ENCODE data around the gene NCKAP5. TPM values are rescaled to one million over a fixed set of nuclear protein-coding genes. Genes with fewer than 3 reads are reported as not detected.

NCKAP5 gene
- total RNA-seq, 1 donor from 2014 or later: 0.26 TPM

DNA sequence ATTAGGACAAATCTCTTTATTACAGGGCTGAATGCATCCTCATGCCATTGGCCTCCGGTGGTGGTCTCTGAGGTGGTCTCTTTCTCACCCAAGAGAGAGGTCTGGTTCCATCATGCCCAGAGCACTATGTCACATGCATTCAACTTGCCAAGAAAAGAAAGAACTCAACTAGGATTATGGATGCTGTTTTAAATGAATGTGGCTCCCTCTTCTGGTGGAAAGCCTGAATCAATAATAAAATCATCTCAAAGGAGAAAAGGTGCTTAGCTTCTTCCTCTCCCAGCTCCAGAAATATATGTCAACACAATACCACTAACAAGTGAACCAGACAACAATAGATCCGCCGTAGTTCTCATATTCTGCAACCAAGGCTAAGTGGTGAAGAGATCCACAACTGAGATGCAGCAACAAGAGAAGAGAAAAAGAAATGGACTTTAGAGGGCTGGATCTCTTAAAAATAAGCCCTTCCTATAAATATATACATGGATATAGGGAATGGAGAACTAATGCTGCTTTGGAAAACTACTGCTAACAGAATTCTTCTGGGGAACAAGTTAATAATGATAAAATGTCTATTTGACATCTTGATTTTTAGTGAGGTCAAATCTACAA lies 396.8 kb downstream of the NCKAP5 start:
- Histone ChIP-seq H3K36me3 (ENCODE audit: control insufficient read depth, insufficient read depth, low read length) (no peaks in the 10 kb centered on the region), H3K4me3 (ENCODE audit: low read depth, low read length) (no peak overlapping the region), H3K27me3 (ENCODE audit: control insufficient read depth, insufficient read depth, low read length) (no peaks in the 10 kb centered on the region)
- TF ChIP-seq, protein P1, sequence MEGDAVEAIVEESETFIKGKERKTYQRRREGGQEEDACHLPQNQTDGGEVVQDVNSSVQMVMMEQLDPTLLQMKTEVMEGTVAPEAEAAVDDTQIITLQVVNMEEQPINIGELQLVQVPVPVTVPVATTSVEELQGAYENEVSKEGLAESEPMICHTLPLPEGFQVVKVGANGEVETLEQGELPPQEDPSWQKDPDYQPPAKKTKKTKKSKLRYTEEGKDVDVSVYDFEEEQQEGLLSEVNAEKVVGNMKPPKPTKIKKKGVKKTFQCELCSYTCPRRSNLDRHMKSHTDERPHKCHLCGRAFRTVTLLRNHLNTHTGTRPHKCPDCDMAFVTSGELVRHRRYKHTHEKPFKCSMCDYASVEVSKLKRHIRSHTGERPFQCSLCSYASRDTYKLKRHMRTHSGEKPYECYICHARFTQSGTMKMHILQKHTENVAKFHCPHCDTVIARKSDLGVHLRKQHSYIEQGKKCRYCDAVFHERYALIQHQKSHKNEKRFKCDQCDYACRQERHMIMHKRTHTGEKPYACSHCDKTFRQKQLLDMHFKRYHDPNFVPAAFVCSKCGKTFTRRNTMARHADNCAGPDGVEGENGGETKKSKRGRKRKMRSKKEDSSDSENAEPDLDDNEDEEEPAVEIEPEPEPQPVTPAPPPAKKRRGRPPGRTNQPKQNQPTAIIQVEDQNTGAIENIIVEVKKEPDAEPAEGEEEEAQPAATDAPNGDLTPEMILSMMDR (IDR thresholded peaks at IDR 0.05; ENCODE audit: insufficient read depth, low read length, severe bottlenecking): peak; percentile 62
- DNase-seq (ENCODE audit: low read depth): peak; percentile 62
- no peak for FAIRE-seq

DNA sequence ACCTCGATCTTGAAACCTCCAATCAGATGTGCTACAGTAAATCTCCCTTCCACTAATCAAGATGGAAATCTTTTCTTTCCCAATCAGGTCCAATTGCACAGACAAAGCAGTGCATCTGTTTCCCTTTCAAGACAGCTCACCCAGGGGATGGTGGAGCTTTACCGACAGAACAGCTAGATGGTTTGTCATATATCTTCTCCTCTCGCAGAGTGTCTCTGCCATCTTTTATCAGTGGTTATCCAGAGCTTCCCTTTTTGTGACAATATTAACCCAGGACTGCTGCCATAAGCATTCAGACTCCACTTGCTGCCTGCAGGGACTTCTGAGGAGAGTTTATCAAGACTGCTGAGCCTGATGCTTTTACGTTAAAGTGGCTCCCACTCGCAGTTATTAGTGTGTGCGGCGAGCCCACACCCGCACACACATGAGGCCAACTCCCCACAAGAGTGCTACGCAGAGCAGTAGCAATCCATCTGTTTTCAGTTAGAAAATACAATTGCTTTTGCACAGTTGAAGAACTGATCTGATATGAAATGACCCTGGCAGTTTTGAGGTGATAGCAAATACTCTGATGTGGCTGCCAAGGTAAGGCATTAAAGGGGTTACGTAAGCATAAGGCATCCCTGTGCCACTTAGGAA lies 398.9 kb downstream of the NCKAP5 start:
- Histone ChIP-seq H3K36me3 (ENCODE audit: control insufficient read depth, insufficient read depth, low read length) (no peaks in the 10 kb centered on the region), H3K27me3 (ENCODE audit: control insufficient read depth, insufficient read depth, low read length) (no peaks in the 10 kb centered on the region), H3K4me3 (ENCODE audit: low read depth, low read length) (no peak overlapping the region)
- DNase-seq (ENCODE audit: low read depth) (no peak), FAIRE-seq (no peak)
- TF ChIP-seq, protein P1 (IDR thresholded peaks at IDR 0.05; ENCODE audit: insufficient read depth, low read length, severe bottlenecking): no peak

DNA sequence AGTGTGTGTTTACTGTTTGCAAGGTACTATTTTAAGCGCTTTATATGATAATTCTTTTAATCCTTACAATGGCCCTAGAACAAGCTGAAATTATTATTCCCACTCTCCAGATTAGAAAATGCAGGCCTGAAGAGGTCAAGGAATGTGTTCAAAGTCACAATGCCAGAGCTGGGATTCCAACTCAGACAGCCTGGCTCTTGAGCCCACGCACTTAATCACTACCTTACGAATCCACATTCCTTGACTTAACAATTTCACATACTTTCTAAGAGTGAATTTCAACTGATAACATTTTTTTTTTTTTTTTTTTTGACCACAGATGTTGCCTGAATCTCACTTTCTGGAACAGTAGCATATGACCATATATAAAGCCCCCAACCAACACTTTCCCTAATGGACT lies 400.3 kb downstream of the NCKAP5 start:
- H3K27me3 ChIP-seq (ENCODE audit: control insufficient read depth, insufficient read depth, low read length): no peaks in the 10 kb centered on the region
- no peak overlapping the region for H3K4me3 ChIP-seq (ENCODE audit: low read depth, low read length)
- TF ChIP-seq, protein P1 (IDR thresholded peaks at IDR 0.05; ENCODE audit: insufficient read depth, low read length, severe bottlenecking): no peak
- no peak for DNase-seq (ENCODE audit: low read depth)
- FAIRE-seq: no peak
- no peaks in the 10 kb centered on the region for H3K36me3 ChIP-seq (ENCODE audit: control insufficient read depth, insufficient read depth, low read length)

DNA sequence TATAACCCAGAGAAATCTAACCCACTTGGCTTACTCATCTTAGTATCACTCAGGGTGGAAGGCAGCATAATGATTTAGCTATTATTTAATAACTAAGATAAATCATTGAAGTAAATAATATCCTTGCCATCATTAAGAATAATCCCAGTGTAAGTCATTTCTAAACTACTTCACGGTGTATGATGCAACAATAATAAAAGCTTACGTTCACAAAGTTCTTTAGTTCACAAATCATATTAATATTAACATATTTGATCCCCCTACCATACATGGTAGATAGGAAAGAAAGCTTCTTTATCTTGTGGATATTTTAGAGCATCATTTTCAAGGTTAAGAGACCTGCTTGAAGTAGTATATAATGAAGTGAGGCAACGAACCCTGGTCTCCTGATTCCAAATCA lies 401.0 kb downstream of the NCKAP5 start:
- Histone ChIP-seq H3K27me3 (ENCODE audit: control insufficient read depth, insufficient read depth, low read length) (no peaks in the 10 kb centered on the region), H3K36me3 (ENCODE audit: control insufficient read depth, insufficient read depth, low read length) (no peaks in the 10 kb centered on the region), H3K4me3 (ENCODE audit: low read depth, low read length) (no peak overlapping the region)
- TF ChIP-seq, protein P1 (IDR thresholded peaks at IDR 0.05; ENCODE audit: insufficient read depth, low read length, severe bottlenecking): no peak
- DNase-seq (ENCODE audit: low read depth) (no peak), FAIRE-seq (no peak)

DNA sequence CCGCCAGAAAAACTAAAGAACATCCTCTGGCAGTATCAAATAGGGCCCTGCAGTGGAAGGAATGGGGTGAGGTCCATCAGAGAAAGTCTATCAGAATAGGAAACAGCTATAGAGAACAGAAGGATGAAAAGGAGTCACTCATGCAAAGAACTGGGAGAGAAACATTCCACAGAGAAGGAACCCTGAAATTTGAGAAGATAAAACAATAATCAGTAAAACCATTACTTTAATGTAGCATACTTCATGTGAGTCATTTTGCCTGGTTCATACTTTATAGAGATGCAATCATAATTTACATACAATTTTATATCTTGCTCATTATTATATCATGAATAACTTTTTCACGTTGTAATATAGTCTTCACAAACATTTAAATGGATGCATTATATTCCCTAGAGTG lies 402.2 kb downstream of the NCKAP5 start:
- no peak overlapping the region for H3K4me3 ChIP-seq (ENCODE audit: low read depth, low read length)
- FAIRE-seq (no peak), DNase-seq (ENCODE audit: low read depth) (no peak)
- TF ChIP-seq, protein P1 (IDR thresholded peaks at IDR 0.05; ENCODE audit: insufficient read depth, low read length, severe bottlenecking): no peak
- no peaks in the 10 kb centered on the region for H3K36me3 ChIP-seq (ENCODE audit: control insufficient read depth, insufficient read depth, low read length)
- H3K27me3 ChIP-seq (ENCODE audit: control insufficient read depth, insufficient read depth, low read length): no peaks in the 10 kb centered on the region

DNA sequence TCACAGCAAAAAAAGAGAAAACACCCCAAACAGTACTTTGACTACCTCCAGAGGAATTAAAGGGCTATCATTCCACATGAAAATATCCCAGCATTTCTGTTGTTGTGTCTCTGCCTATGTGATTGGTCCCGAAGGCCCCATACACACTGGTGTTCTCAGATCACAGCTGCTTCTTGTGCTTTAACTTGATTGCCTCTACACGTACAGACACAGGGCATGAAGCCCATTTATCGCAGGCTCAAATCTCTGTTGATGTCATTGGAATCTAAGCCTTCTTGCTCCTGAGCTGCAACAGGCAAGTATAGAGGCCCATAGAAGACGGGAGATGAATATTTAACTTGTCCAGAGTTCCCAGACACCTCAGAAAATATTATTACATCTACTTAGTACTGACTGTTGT lies 405.2 kb downstream of the NCKAP5 start:
- no peak for FAIRE-seq
- no peaks in the 10 kb centered on the region for H3K27me3 ChIP-seq (ENCODE audit: control insufficient read depth, insufficient read depth, low read length)
- TF ChIP-seq, protein P1 (IDR thresholded peaks at IDR 0.05; ENCODE audit: insufficient read depth, low read length, severe bottlenecking): no peak
- DNase-seq (ENCODE audit: low read depth): no peak
- H3K36me3 ChIP-seq (ENCODE audit: control insufficient read depth, insufficient read depth, low read length): no peaks in the 10 kb centered on the region
- H3K4me3 ChIP-seq (ENCODE audit: low read depth, low read length): no peak overlapping the region

Measured in bronchial epithelial cell (primary cell).